Smooth muscle cell (in vitro differentiated cells): ENCODE measurements around the gene CETN2. TPM values are rescaled to one million over a fixed set of nuclear protein-coding genes. Genes with fewer than 3 reads are reported as not detected.
"Not testable (repeated sequence)": the region's sequence is repeated elsewhere in the genome, so short reads cannot be mapped to it uniquely, and the experiment has no call there.

ENCODE experiments used
- DNase-seq: peaks from one replicate; lab custom pipeline; 2025; ENCODE audit not compliant: unreplicated experiment; lab: John Stamatoyannopoulos, UW
- H2AFZ ChIP-seq: fragments of 200-600 bp; sonication (generic); 2 replicates; pipeline ENCODE4 v1.6.0; 2016; ENCODE audit warnings: antibody characterized with exemption, low read depth, mild to moderate bottlenecking
- H3F3A ChIP-seq: fragments of 200-600 bp; sonication (generic); 2 replicates; pipeline ENCODE4 v1.6.0; 2017; ENCODE audit warnings: antibody characterized with exemption, low read depth
- H3K27ac ChIP-seq: fragments of 200-600 bp; sonication (generic); 2 replicates; pipeline ENCODE4 v1.5.1; 2016; ENCODE audit warnings: low read depth, mild to moderate bottlenecking
- H3K27me3 ChIP-seq: fragments of 200-600 bp; sonication (generic); 2 replicates; pipeline ENCODE4 v1.6.1; 2016; ENCODE audit warnings: low read depth, mild to moderate bottlenecking
- H3K36me3 ChIP-seq: fragments of 200-600 bp; sonication (generic); 2 replicates; pipeline ENCODE4 v1.5.1; 2016; ENCODE audit warnings: low read depth
- H3K4me1 ChIP-seq: fragments of 200-600 bp; sonication (generic); 2 replicates; pipeline ENCODE4 v1.5.1; 2016; ENCODE audit warnings: low read depth
- H3K4me2 ChIP-seq: fragments of 200-600 bp; sonication (generic); 2 replicates; pipeline ENCODE4 v1.6.0; 2016; ENCODE audit warnings: mild to moderate bottlenecking
- H3K4me3 ChIP-seq: fragments of 200-600 bp; sonication (generic); 2 replicates; pipeline ENCODE4 v1.5.1; 2016; ENCODE audit warnings: mild to moderate bottlenecking
- H3K79me2 ChIP-seq: fragments of 200-600 bp; sonication (generic); 2 replicates; pipeline ENCODE4 v1.6.0; 2016; ENCODE audit warnings: low read depth, mild to moderate bottlenecking
- H3K9ac ChIP-seq: fragments of 200-600 bp; sonication (generic); 2 replicates; pipeline ENCODE4 v1.6.0; 2016; ENCODE audit warnings: low read depth
- H3K9me3 ChIP-seq: fragments of 200-600 bp; sonication (generic); replicated peaks from 2 replicates; pipeline ENCODE4 v1.5.1; 2016; ENCODE audit warnings: low read depth
- H4K20me1 ChIP-seq: fragments of 200-600 bp; sonication (generic); 2 replicates; pipeline ENCODE4 v1.6.0; 2016; ENCODE audit warnings: low read depth
- WGBS: methylation state at CpG from one replicate; pipeline ENCODE4 v1.1.7; 2016; ENCODE audit warnings: low lambda C conversion rate; 5-methylcytosine and 5-hydroxymethylcytosine counted together
- polyA plus RNA-seq: library from polyadenylated mRNA; unstranded; fragments of >200 nt; fragmentation: Nextera tagmentation; extraction: Ambion mirVana; gene quantifications from 2 replicates; pipeline ENCODE4 v1.2.1, GENCODE V29; 2016
- total RNA-seq: library from RNA; depleted of rRNA; stranded (reverse); fragments of >200 nt; gene quantifications from 2 replicates; pipeline ENCODE4 v1.2.3, GENCODE V29; 2014
- TF ChIP-seq, protein P1 (sequence below): fragments of 200-600 bp; sonication (generic); IDR thresholded peaks from 2 replicates; pipeline ENCODE4 v1.5.1; 2017; ENCODE audit warnings: borderline replicate concordance, mild to moderate bottlenecking, antibody characterized with exemption; ENCODE audit not compliant: insufficient read depth, poor library complexity, severe bottlenecking

Gene CETN2
- total and polyA plus RNA-seq, 2 experiments from 2014 or later: 58.3 to 60.7 TPM

DNA sequence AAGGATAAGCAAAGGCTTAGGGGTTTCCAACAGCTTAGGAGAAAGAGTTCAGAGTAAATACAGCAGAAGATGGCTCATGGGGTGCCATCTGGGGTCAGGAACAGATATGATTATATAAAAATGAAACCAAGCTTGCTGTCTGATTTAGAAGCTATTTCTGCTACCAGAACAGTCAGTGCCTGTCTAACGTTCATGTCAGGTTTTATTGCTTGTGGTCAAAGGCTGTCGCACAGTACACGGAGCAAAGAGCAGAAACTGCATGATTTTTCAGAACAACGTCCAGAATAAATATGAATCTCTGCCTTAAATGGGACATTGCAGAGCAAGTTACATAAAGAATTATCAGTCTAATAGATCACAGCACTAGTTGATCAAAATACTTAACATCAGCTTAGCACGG, 17.4 kb downstream of the CETN2 start:
- Histone ChIP-seq H3K4me2 (peak overlapping the region; percentile 65), H3F3A (no peaks in the 10 kb centered on the region), H3K4me1 (no peaks in the 10 kb centered on the region), H3K27me3 (no peaks in the 10 kb centered on the region), H3K36me3 (no peaks in the 10 kb centered on the region), H3K9me3 (no peaks in the 10 kb centered on the region), H3K79me2 (no peaks in the 10 kb centered on the region), H3K4me3 (peak overlapping the region; percentile 16), H2AFZ (no peak overlapping the region), H3K27ac (peak overlapping the region; percentile 19), H4K20me1 (no peaks in the 10 kb centered on the region), H3K9ac (no peak overlapping the region)
- no peak for DNase-seq
- WGBS: 34% methylated on average over 5 of the region's 5 CpGs
- TF ChIP-seq, protein P1, sequence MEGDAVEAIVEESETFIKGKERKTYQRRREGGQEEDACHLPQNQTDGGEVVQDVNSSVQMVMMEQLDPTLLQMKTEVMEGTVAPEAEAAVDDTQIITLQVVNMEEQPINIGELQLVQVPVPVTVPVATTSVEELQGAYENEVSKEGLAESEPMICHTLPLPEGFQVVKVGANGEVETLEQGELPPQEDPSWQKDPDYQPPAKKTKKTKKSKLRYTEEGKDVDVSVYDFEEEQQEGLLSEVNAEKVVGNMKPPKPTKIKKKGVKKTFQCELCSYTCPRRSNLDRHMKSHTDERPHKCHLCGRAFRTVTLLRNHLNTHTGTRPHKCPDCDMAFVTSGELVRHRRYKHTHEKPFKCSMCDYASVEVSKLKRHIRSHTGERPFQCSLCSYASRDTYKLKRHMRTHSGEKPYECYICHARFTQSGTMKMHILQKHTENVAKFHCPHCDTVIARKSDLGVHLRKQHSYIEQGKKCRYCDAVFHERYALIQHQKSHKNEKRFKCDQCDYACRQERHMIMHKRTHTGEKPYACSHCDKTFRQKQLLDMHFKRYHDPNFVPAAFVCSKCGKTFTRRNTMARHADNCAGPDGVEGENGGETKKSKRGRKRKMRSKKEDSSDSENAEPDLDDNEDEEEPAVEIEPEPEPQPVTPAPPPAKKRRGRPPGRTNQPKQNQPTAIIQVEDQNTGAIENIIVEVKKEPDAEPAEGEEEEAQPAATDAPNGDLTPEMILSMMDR: no peak

DNA sequence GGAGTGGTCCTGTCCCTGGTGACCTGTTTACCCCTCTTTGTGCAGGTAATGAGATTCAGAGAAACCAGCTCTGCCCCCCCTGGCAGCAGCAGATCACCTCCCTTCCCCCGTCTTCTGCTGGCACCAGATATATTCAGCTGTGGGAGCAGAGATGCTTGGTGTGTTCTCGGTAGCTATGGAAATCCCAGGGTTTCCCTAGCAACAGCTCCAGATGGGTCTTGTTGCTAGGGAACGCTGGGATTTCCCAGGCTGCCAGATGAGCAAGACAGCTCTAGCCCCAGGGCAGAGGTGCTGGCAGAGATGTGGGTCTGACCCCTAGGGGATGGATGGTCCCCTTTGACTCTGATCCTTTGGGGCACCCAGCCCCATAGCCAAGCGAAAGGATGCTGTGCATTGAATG, 20.2 kb downstream of the CETN2 start:
- Histone ChIP-seq H3K9ac (no peak overlapping the region), H3K9me3 (no peaks in the 10 kb centered on the region), H3K4me2 (no peak overlapping the region), H2AFZ (no peak overlapping the region), H3K36me3 (no peaks in the 10 kb centered on the region), H3K4me1 (no peaks in the 10 kb centered on the region), H3K27ac (no peak overlapping the region), H3K27me3 (no peaks in the 10 kb centered on the region), H3K4me3 (no peak overlapping the region), H3F3A (no peaks in the 10 kb centered on the region), H3K79me2 (no peaks in the 10 kb centered on the region), H4K20me1 (no peaks in the 10 kb centered on the region)
- TF ChIP-seq, protein P1: no peak
- no peak for DNase-seq
- WGBS: 72% methylated on average over 4 of the region's 4 CpGs

- Histone ChIP-seq H2AFZ (no peak overlapping the region), H3K27me3 (no peaks in the 10 kb centered on the region), H3K4me1 (no peaks in the 10 kb centered on the region), H3F3A (no peaks in the 10 kb centered on the region), H3K27ac (no peak overlapping the region), H3K4me2 (no peak overlapping the region), H3K36me3 (no peaks in the 10 kb centered on the region), H3K9me3 (no peaks in the 10 kb centered on the region), H4K20me1 (no peaks in the 10 kb centered on the region), H3K4me3 (no peak overlapping the region), H3K9ac (no peak overlapping the region), H3K79me2 (no peaks in the 10 kb centered on the region)
- 77% methylated on average over 4 of the region's 4 CpGs for whole genome bisulfite sequencing
- no peak for DNase-seq
- TF ChIP-seq, protein P1: no peak
These were observed 24.5 kb downstream of the CETN2 start for GRCh38 chrX:152806035-152806434.

DNA sequence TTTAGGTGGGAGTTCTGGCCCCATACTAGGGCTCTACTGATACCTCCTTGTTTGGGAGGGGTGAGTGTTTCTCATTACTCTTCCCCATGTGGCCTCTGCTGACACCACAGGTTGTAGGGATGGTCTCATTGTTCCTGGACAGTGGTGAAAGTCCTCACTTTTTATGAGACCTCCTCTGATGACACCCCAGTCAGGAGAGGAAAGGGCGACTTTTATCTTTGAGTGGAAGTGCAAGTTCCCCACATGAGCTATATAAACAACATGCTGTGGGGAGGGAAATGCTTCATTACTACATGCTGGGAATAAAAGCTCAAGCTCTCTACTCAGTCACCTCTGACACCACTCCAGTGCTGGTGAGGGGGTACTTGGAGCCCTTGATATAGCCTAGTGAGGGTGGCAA, 31.6 kb downstream of the CETN2 start:
- no peaks in the 10 kb centered on the region for H3K9me3 ChIP-seq
- no peak overlapping the region for H3K27ac ChIP-seq
- H3K4me3 ChIP-seq: no peak overlapping the region
- H2AFZ ChIP-seq: no peak overlapping the region
- no peak overlapping the region for H3K9ac ChIP-seq
- DNase-seq: no peak
- H4K20me1 ChIP-seq: no peaks in the 10 kb centered on the region
- no peaks in the 10 kb centered on the region for H3K36me3 ChIP-seq
- H3K4me1 ChIP-seq: no peaks in the 10 kb centered on the region
- 65% methylated on average over 1 of the region's 1 CpG for WGBS
- no peaks in the 10 kb centered on the region for H3F3A ChIP-seq
- TF ChIP-seq, protein P1: no peak
- no peaks in the 10 kb centered on the region for H3K27me3 ChIP-seq
- no peak overlapping the region for H3K4me2 ChIP-seq
- H3K79me2 ChIP-seq: no peaks in the 10 kb centered on the region

DNA sequence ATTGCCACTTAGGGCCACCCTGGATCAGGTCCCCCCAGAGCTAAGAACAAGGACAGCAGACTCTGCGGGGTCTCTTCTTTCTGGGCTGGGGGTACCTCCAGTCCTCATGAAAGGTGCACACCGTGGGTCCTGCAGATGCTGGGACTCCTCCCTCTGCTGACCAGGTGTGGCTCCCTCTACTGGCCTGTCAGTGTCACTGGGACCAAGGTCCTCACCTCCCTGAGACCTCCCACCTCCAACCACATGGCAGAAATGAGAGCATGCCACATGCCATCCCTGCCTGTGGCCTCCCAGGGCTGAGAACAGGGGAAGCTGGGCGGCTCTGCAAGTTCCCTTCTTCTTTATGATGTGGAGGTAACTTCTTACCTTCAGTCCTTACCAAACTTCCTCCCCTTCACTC, 43.5 kb downstream of the CETN2 start:
- H3K36me3 ChIP-seq, H3K79me2 ChIP-seq, H3K27ac ChIP-seq, DNase-seq, H4K20me1 ChIP-seq, H3K9ac ChIP-seq, H3K4me1 ChIP-seq, H3K4me3 ChIP-seq, H3F3A ChIP-seq, H3K4me2 ChIP-seq, H3K27me3 ChIP-seq, H2AFZ ChIP-seq, H3K9me3 ChIP-seq: not testable (repeated sequence)
- no CpG with 5 or more reads among the region's 3 CpGs for WGBS
